ENCODE data around the gene ATP2C2.

ATP2C2 gene

GRCh38 chr16:84467709-84468108, 99.4 kb downstream of the ATP2C2 start:
- TF ChIP-seq GABPA (IDR thresholded peaks at IDR 0.05; ENCODE audit: low read depth) (no peak), POLR2AphosphoS5 (IDR thresholded peaks at IDR 0.05; ENCODE audit: low read depth) (no peak), SPI1 (IDR thresholded peaks at IDR 0.05; ENCODE audit: borderline replicate concordance, low read depth) (no peak)
- no peak for DNase-seq (ENCODE audit: low read depth in 1 of 2, low spot score in 1 of 2)

GRCh38 chr16:84471316-84471715, 103.0 kb downstream of the ATP2C2 start:
- H3K27me3 ChIP-seq (ENCODE audit: insufficient read depth, poor library complexity, severe bottlenecking): no peaks in the 10 kb centered on the region
- H3K27ac ChIP-seq (replicated peaks): no peak overlapping the region
- DNase-seq (ENCODE audit: low read depth in 1 of 2, low spot score in 1 of 2): peak in 1 of 2 experiments; percentile 0
- TF ChIP-seq GABPA (IDR thresholded peaks at IDR 0.05; ENCODE audit: low read depth) (no peak), POLR2AphosphoS5 (IDR thresholded peaks at IDR 0.05; ENCODE audit: low read depth) (no peak), REST (IDR thresholded peaks at IDR 0.05; ENCODE audit: insufficient replicate concordance, low read depth) (no peak), CTCF (IDR thresholded peaks at IDR 0.05; ENCODE audit: insufficient read depth, low read length) (no peak), SPI1 (IDR thresholded peaks at IDR 0.05; ENCODE audit: borderline replicate concordance, low read depth) (no peak)
- no peak overlapping the region for H3K4me3 ChIP-seq (replicated peaks; ENCODE audit: insufficient read depth, low read length)

More at GRCh38 chr16:84467709-84468108, 99.4 kb downstream of the ATP2C2 start:
- Histone ChIP-seq H3K27me3 (ENCODE audit: insufficient read depth, poor library complexity, severe bottlenecking) (no peaks in the 10 kb centered on the region), H3K27ac (replicated peaks) (no peak overlapping the region), H3K4me3 (replicated peaks; ENCODE audit: insufficient read depth, low read length) (no peak overlapping the region)

- DNase-seq (ENCODE audit: low read depth in 1 of 2, low spot score in 1 of 2): no peak
- Histone ChIP-seq H3K27me3 (ENCODE audit: insufficient read depth, poor library complexity, severe bottlenecking) (no peaks in the 10 kb centered on the region), H3K27ac (replicated peaks) (no peak overlapping the region), H3K4me3 (replicated peaks; ENCODE audit: insufficient read depth, low read length) (no peak overlapping the region)
- no peak for TF ChIP-seq REST (IDR thresholded peaks at IDR 0.05; ENCODE audit: insufficient replicate concordance, low read depth)
- TF ChIP-seq POLR2AphosphoS5 (IDR thresholded peaks at IDR 0.05; ENCODE audit: low read depth): no peak
- no peak for TF ChIP-seq CTCF (IDR thresholded peaks at IDR 0.05; ENCODE audit: insufficient read depth, low read length)
- no peak for TF ChIP-seq SPI1 (IDR thresholded peaks at IDR 0.05; ENCODE audit: borderline replicate concordance, low read depth)
These were observed 103.6 kb downstream of the ATP2C2 start for GRCh38 chr16:84471966-84472365.

- no peaks in the 10 kb centered on the region for H3K27me3 ChIP-seq (ENCODE audit: insufficient read depth, poor library complexity, severe bottlenecking)
- no peak overlapping the region for H3K27ac ChIP-seq (replicated peaks)
- DNase-seq (ENCODE audit: low read depth in 1 of 2, low spot score in 1 of 2): peak in 1 of 2 experiments; percentile 0
- TF ChIP-seq REST (IDR thresholded peaks at IDR 0.05; ENCODE audit: insufficient replicate concordance, low read depth): no peak
- TF ChIP-seq CTCF (IDR thresholded peaks at IDR 0.05; ENCODE audit: insufficient read depth, low read length): no peak
- TF ChIP-seq SPI1 (IDR thresholded peaks at IDR 0.05; ENCODE audit: borderline replicate concordance, low read depth): no peak
- TF ChIP-seq POLR2AphosphoS5 (IDR thresholded peaks at IDR 0.05; ENCODE audit: low read depth): no peak
- no peak for TF ChIP-seq GABPA (IDR thresholded peaks at IDR 0.05; ENCODE audit: low read depth)
- no peak overlapping the region for H3K4me3 ChIP-seq (replicated peaks; ENCODE audit: insufficient read depth, low read length)
These were observed 107.4 kb downstream of the ATP2C2 start for GRCh38 chr16:84475643-84476240.

Measured in HL-60 (cell line).